Measurements from ENCODE around the gene CBFA2T3. TPM values are rescaled to one million over a fixed set of nuclear protein-coding genes. Genes with fewer than 3 reads are reported as not detected.

Gene CBFA2T3
- polyA plus RNA-seq, 3 donors: 5.3 to 32.2 (median 6.2) TPM

DNA sequence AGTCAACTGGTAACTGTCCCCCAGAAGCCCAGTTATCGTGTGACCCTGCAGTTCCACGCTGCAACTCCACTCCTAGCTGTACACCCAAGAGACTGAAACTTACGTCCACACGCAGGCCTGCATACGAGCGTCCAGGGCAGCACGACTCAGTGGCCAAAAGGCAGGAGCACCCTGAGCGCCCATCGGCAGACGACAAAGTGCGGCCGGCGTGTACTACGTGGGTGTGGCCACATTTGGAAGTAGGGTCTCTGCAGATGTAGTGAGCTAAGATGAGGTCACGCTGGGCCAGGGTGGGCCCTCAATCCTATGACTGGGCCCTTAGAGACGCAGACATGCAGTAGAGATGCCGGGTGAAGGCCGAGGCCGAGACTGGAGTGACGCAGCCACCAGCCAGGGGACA is 133.8 kb downstream of the CBFA2T3 start:
- intact Hi-C loops (cut with micrococcal nuclease): no loop called here

DNA sequence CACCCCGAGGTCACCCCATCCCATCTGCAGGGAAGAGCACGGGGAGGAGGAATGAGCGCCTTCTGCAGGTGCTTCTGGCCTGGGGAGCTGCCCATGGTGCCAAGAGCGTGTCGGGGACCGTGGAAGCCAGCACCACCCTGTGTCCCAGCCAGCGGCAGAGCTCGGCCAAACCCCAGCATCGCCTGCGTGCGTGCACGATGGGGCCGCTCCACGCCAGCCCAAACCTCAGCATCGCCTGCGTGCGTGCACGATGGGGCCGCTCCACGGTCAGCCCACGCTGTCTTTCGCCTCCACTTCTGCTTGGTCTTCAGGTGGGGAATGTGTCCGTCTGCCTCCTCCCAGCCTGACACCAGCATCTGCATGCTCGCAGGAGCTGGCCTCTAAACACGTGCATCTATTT is 134.2 kb downstream of the CBFA2T3 start:
- no peak for DNase-seq
- H3K4me3 ChIP-seq (replicated peaks in 1 of 3; ENCODE audit: low read depth in 2 of 3, low read length in 3 of 3): no peak overlapping the region
- intact Hi-C loops (cut with micrococcal nuclease): no loop called here
- Mint-ChIP-seq H3K27me3 (ENCODE audit: low read depth in 3 of 3) (peaks cover 0 to 3% (median 2%) of the 10 kb centered on the region in 3 donors), H3K9me3 (no peaks in the 10 kb centered on the region), H3K4me3 (no peak overlapping the region), H3K36me3 (peaks cover 42 to 63% of the 10 kb centered on the region in 2 donors), H3K4me1 (peaks cover 20% of the 10 kb centered on the region), H3K27ac (no peak overlapping the region)
- H4K20me1 ChIP-seq (ENCODE audit: insufficient read depth, low read length): peaks cover 84% of the 10 kb centered on the region
- H3K36me3 ChIP-seq (replicated peaks in 1 of 2; ENCODE audit: control insufficient read depth in 1 of 2, insufficient read depth in 2 of 2, low read length in 2 of 2): peaks cover 47 to 58% of the 10 kb centered on the region in 2 donors
- H3K27me3 ChIP-seq (ENCODE audit: control insufficient read depth in 2 of 2, insufficient read depth in 2 of 2, low read length in 2 of 2): no peaks in the 10 kb centered on the region
- TF ChIP-seq, protein P1, sequence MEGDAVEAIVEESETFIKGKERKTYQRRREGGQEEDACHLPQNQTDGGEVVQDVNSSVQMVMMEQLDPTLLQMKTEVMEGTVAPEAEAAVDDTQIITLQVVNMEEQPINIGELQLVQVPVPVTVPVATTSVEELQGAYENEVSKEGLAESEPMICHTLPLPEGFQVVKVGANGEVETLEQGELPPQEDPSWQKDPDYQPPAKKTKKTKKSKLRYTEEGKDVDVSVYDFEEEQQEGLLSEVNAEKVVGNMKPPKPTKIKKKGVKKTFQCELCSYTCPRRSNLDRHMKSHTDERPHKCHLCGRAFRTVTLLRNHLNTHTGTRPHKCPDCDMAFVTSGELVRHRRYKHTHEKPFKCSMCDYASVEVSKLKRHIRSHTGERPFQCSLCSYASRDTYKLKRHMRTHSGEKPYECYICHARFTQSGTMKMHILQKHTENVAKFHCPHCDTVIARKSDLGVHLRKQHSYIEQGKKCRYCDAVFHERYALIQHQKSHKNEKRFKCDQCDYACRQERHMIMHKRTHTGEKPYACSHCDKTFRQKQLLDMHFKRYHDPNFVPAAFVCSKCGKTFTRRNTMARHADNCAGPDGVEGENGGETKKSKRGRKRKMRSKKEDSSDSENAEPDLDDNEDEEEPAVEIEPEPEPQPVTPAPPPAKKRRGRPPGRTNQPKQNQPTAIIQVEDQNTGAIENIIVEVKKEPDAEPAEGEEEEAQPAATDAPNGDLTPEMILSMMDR (IDR thresholded peaks at IDR 0.05): no peak
- no peak overlapping the region for H3K9ac ChIP-seq (ENCODE audit: insufficient read depth, low read length, poor library complexity, severe bottlenecking)
- peaks cover 2% of the 10 kb centered on the region for H3K79me2 ChIP-seq (ENCODE audit: insufficient read depth, low read length)
- H3K9me3 ChIP-seq (replicated peaks in 1 of 2; ENCODE audit: control insufficient read depth in 1 of 2, insufficient read depth in 1 of 2, low read length in 2 of 2): no peaks in the 10 kb centered on the region
- H3K4me2 ChIP-seq (replicated peaks; ENCODE audit: extremely low read depth, low read length, poor library complexity, severe bottlenecking): no peak overlapping the region
- H3K27ac ChIP-seq (ENCODE audit: low read depth in 1 of 2, low read length in 2 of 2): no peak overlapping the region
- H2AFZ ChIP-seq (ENCODE audit: insufficient read depth, low read depth, low read length, poor library complexity, severe bottlenecking): no peak overlapping the region
- 94% methylated on average over 25 of the region's 25 CpGs for WGBS (ENCODE audit: insufficient coverage)
- peaks cover 24 to 27% of the 10 kb centered on the region in 2 donors for H3K4me1 ChIP-seq (ENCODE audit: control insufficient read depth in 1 of 2, insufficient read depth in 2 of 2, low read length in 2 of 2)

More for the DNA sequence above, 133.8 kb downstream of the CBFA2T3 start:
- Mint-ChIP-seq H3K27ac (peak overlapping the region in 2 of 7 donors; percentile 15 to 53), H3K36me3 (peaks cover 41 to 64% of the 10 kb centered on the region in 2 donors), H3K9me3 (no peaks in the 10 kb centered on the region), H3K4me3 (no peak overlapping the region), H3K4me1 (peaks cover 20% of the 10 kb centered on the region), H3K27me3 (ENCODE audit: low read depth in 3 of 3) (peaks cover 0 to 3% (median 2%) of the 10 kb centered on the region in 3 donors)
- Histone ChIP-seq H3K4me1 (ENCODE audit: control insufficient read depth in 1 of 2, insufficient read depth in 2 of 2, low read length in 2 of 2) (peaks cover 24 to 27% of the 10 kb centered on the region in 2 donors), H3K27ac (ENCODE audit: low read depth in 1 of 2, low read length in 2 of 2) (no peak overlapping the region), H3K36me3 (replicated peaks in 1 of 2; ENCODE audit: control insufficient read depth in 1 of 2, insufficient read depth in 2 of 2, low read length in 2 of 2) (peaks cover 46 to 58% of the 10 kb centered on the region in 2 donors), H3K79me2 (ENCODE audit: insufficient read depth, low read length) (peaks cover 2% of the 10 kb centered on the region), H2AFZ (ENCODE audit: insufficient read depth, low read depth, low read length, poor library complexity, severe bottlenecking) (no peak overlapping the region), H3K4me3 (replicated peaks in 1 of 3; ENCODE audit: low read depth in 2 of 3, low read length in 3 of 3) (no peak overlapping the region), H3K9me3 (replicated peaks in 1 of 2; ENCODE audit: control insufficient read depth in 1 of 2, insufficient read depth in 1 of 2, low read length in 2 of 2) (no peaks in the 10 kb centered on the region), H3K27me3 (ENCODE audit: control insufficient read depth in 2 of 2, insufficient read depth in 2 of 2, low read length in 2 of 2) (no peaks in the 10 kb centered on the region), H3K9ac (ENCODE audit: insufficient read depth, low read length, poor library complexity, severe bottlenecking) (no peak overlapping the region), H4K20me1 (ENCODE audit: insufficient read depth, low read length) (peaks cover 88% of the 10 kb centered on the region), H3K4me2 (replicated peaks; ENCODE audit: extremely low read depth, low read length, poor library complexity, severe bottlenecking) (no peak overlapping the region)
- TF ChIP-seq, protein P1 (IDR thresholded peaks at IDR 0.05): no peak
- no peak for DNase-seq
- WGBS (ENCODE audit: insufficient coverage): 97% methylated on average over 20 of the region's 20 CpGs

Data from CD14-positive monocyte (primary cell).